Skin epidermis (tissue), 12 donors: ENCODE results near the gene EPB41L4B.
A peak's percentile ranks its signal among the peaks of the same experiment; 100 is the strongest.

Experiments
- H3K27ac ChIP-seq, 21 experiments: fragments of 200-600 bp; sonication (generic) in 11 of 21; one replicate each; pipeline ENCODE4 v1.5.0; 2020; ENCODE audit warnings: mild to moderate bottlenecking in 3 of 21, inconsistent platforms in 2 of 21, moderate library complexity in 2 of 21
- H3K4me3 ChIP-seq, 7 experiments: fragments of 200-600 bp; sonication (generic) in 2 of 7; one replicate each; pipeline ENCODE4 v1.5.0; 2020; ENCODE audit warnings: inconsistent platforms in 2 of 7, mild to moderate bottlenecking in 2 of 7, moderate library complexity in 1 of 7

Gene EPB41L4B

DNA sequence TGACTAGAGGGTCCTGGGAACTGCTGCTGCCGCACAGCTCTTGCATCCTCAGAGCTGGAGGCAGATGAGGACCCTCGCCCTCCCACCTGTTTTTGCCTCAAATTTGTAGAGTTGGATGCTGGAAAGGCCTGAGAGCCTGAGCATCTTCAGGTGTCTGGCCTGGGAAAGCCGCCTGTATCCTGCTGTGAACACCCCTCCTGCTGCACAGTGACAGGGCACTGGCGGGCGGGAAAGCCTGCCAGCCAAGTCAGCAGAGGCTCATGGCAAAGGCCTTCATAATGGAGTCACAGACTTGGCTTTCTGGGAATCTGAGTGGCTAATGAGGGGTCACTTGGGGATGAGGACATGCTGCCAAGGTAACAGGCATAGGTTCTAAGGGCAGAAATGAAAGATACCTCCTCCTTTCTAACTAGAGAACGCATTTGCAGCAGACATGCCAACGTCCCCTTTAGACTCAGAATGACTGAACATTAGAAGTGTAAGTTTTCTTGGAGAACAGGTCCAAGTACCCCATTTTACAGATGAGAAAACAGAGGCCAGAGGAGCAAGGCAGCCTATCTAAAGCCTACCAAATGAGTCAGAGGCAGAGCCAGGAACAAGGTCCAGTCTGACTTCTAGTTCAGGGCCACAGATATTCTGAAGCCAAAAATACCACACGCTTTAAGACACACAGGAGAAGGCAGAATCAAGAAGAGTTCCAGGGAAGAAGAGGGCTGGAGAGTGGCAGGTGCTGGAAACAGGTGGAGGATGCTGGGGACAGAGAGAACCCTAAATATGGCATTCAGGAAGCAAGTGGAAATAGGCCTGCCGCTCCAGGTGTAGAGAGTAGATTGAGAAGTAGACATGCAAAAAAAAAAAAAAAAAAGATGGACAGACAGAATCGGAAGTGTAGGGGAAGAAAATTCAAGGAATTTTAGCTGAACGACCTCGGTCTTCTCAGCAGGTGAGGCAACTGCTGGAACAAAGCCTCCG lies 44.1 kb downstream of the EPB41L4B start:
- Histone ChIP-seq H3K27ac (no peak overlapping the region), H3K4me3 (no peak overlapping the region)

DNA sequence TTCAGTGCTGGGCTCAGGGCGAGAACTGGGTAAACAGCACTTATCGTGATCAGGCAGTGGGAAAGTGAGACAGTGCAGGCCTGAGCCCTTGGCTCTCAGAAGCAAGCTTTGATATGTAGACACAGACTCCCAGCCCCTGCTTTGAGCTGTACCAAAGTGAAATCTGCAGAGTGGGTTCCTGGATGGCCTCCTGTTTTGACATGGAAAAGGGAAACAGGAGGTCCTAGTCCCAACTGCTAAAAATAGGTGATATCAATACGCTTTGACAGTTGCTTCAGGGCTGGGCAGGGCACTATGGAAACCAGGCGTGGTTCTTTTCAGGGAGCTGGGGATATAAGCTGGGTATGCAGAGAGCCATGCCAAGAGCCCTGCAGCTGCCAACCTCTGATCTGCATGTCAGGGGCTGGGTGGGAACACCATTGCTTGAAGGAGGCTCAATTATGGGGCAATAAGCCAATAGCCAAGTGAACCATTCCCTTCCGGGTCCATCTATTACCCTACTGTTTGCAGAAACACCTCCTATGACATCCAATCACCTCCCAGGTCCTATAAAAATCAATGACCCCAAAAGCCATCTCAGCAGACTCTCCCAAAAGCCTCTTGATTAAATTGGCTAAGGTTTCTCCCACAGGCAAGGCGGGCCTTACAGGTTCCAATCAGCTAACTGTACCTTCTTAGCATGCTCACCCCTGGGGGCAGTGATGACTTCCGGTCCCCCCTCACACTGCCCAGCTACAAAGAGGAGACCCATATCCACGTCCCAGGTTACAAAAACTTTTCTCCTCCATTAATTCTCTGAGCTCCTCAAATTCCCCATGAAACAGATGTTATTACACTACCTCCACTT lies 45.8 kb downstream of the EPB41L4B start:
- H3K4me3 ChIP-seq = no peak overlapping the region
- H3K27ac ChIP-seq = no peak overlapping the region

DNA sequence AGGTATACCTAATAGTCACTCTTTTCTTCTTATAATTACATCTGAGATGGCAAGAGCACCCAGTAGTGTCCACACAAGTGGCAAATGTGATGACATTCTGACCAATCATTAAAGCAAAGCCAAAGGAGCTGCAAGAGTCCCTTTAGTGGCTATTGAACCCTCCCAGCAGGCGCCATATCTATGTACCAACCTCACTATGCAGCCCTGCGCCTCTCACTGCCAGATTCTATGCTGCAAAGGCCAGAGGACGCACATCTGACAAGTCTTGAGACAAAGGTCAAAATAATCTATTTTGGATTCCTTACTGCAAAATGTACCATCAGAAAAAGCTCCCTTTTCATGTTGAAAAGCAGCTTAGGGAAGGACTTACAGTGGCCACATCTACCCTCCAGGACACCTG lies 47.0 kb downstream of the EPB41L4B start:
- H3K27ac ChIP-seq = no peak overlapping the region
- H3K4me3 ChIP-seq = no peak overlapping the region

DNA sequence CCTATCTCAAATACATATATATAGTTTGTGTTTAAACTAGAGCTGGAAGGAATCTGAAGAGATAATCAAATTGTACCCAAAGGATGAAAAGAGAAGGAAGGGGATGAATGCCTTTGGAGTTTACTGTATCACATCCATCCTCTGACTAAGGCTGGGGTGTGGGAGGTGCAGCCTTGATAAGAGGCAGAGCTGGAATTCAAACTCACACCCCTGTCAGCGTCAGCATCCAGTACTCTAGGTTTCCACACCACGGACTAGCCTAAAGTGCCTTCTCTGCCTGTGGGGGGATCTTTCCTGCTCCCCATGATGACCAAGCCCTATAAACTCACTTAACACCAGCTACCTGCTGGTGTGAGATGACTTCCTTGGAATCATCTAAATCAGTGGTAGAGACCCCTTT lies 48.1 kb downstream of the EPB41L4B start:
- no peak overlapping the region for H3K4me3 ChIP-seq
- H3K27ac ChIP-seq = no peak overlapping the region

DNA sequence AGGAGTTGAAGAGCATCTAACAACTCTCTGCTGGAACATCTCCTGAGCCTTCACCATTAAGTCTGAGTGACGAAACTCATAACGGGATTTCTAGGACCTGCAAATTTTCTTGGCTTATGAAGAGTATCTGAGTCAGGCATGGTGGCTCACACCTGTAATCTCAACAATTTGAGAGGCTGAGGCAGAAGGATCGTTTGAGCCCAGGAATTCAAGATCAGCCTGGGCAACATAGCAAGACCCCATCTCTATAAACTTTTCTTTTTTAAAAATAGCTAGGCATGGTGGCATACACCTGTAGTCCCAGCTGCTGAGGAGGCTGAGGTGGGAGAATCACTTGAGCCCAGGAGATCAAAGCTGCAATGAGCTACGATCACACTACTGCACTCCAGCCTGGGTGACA lies 48.8 kb downstream of the EPB41L4B start:
- Histone ChIP-seq H3K27ac (no peak overlapping the region), H3K4me3 (no peak overlapping the region)

DNA sequence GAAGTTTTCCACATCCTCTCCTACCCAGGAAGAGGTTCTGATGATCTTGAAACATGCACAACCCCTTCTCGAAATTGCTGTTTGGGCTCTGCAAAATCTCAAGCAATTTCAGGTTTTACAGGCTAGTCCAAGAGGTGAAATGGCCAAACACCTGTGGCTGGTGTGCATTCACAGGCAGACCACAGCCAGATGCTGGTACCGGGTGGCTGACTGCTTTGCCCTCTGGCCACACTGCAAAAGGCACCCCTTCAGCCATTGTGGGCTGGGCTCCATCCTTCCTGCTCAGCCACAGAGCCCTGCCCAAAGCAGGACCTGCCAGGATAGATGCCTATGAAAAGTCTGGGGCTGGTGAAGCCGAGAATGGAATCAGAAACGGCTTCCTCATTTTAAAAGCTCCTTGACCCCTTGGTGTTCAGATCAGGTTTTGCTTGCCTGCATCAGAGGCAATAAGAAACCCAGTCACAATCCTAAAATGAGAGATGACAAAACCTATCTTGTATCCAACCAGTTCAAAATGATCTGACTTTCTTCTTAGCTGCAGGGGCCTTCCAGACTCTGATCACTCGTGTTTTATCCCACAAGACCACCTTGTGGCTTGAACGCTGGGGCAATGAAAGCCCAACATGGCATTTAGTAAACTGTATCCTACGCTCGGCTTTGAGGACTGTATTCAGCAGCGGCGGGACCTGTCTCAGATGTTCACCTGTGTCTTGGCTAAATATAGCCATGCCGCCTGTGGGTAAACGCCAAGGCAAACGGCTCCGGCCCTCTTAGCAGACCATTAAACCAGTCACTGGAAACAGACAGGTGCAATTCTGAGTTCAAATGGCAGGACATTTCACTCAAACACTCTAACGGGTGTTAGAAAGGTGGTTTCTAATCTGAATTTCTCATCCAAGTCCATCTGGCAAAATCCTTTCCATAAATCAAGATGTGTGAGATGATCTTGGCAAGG lies 49.6 kb downstream of the EPB41L4B start:
- no peak overlapping the region for H3K27ac ChIP-seq

DNA sequence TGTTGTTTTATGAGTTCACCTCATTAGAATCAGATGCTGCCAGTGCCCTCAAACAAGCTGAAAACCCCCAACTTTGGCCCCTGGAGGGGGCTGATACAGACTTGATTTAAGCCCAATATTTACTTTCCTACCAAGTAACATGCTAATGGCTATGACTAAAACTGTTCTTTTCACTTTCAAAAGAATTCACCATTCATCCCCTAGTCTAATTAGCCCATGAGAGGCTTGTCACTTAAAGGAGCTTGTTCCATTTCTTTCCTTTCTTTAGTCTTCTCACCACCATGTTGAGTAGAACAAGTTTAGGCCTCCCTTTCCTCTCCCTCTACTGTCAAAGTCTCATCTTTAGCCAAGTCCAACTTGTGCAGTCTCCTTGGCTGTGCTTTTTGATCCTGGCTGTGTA lies 50.4 kb downstream of the EPB41L4B start:
- Histone ChIP-seq H3K4me3 (no peak overlapping the region), H3K27ac (no peak overlapping the region)

More for the DNA sequence above, 49.6 kb downstream of the EPB41L4B start:
- no peak overlapping the region for H3K4me3 ChIP-seq

DNA sequence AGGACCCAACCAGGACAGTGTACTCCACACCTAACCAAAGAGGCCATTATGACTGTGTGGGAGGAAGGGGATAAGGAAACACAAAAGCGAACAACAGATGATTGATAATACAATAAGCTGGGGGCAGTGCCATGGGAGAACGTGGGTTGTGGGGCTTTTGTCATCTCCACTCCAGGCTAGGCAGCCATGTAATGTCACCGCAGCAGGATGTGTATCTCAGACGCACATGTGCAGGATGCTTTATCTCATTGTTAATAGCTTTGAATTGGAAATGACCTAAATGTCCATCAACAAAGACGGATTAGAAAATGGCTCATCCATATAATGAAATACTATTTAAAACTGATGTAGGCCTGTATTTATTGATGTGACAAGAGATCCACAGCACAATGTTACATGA lies 51.0 kb downstream of the EPB41L4B start:
- no peak overlapping the region for H3K27ac ChIP-seq

DNA sequence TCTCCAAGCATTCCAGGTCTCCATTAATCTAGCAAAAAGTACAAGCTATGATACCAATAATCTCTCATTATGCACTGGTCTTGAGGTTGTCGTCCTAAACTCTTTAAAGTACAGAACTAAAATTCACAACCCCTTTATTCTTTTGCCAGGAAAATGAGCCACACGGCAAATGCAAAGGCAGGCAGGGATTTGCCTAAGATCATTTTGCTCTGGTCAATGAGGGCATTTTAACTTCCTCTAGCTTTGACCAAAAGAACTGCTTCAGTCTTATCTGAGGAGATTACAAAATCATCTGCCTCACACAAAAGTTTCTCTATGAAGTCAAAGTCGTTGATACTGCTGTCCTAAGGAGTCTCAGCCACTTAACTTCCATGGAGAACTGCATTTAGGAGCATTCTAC lies 51.8 kb downstream of the EPB41L4B start:
- Histone ChIP-seq H3K27ac (no peak overlapping the region), H3K4me3 (no peak overlapping the region)

More for the DNA sequence above, 51.0 kb downstream of the EPB41L4B start:
- H3K4me3 ChIP-seq = no peak overlapping the region

DNA sequence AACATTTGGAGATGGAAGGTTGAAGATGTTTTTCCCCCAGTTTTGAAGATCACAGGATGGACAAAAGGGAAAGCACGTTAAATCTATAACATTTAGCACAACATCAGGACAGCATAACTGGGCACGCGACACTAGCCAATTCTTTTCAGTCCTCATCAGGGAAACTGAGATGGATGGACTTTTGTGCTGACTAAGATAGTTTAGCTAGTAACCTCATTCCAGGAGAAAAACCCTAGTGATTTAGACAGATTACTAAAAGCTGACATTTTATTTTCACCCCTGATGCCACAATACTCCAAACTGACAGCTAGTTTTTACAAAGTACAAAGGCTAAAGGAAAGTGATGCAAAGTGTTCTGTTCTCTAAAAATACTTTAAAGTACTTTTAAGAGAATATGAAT lies 53.3 kb downstream of the EPB41L4B start:
- no peak overlapping the region for H3K4me3 ChIP-seq
- no peak overlapping the region for H3K27ac ChIP-seq

DNA sequence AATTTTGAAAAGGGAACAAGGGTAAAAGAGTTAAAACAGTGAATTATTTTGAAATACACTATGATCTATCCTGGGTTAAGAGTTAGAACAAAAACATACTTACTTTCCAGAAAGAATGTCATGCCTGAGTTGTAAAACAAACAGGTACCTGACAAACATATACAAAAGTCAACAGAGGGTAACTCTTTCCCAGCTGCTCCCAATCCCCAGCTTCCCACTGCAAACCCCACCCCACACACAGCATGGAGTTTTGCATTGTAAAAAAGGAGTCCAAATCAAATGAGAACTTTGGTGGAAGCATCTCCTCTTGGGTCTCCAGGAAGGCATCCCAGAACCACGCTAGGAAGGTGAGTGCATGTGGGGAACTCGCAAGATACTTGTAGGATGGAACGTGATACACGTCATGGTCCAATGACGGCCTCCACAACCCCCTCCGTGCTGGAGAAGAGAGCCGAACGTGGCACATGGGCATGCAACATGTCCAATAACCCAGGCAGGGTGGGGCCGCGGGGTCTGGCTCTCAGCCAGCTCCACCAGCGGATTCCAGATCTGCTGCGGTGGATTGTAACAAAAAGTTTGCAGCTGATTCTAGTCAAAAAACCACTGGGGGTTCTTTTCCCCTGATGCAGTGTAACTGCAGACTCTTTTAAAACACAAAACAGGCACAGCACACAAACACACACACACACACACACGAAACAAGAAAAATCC lies 55.8 kb downstream of the EPB41L4B start:
- H3K27ac ChIP-seq = no peak overlapping the region
- no peak overlapping the region for H3K4me3 ChIP-seq

DNA sequence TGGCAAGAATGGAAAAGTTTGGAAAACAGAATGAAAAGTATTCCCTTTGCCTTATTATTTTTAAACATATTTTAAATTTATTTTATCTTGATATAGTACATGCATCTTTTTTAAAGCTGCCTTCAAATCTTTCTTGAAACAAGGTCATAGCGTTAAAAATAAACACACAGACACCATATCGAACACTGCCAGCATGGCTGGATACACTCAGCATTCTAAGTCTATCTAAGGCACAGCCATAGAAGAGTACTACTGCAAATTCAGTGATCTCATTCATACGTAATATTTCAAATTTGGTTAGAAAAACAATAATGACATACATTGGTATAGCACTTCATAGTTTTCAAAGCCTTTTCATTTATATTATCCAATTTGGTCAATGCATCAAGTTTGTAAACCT lies 57.5 kb downstream of the EPB41L4B start:
- Histone ChIP-seq H3K27ac (no peak overlapping the region), H3K4me3 (no peak overlapping the region)

DNA sequence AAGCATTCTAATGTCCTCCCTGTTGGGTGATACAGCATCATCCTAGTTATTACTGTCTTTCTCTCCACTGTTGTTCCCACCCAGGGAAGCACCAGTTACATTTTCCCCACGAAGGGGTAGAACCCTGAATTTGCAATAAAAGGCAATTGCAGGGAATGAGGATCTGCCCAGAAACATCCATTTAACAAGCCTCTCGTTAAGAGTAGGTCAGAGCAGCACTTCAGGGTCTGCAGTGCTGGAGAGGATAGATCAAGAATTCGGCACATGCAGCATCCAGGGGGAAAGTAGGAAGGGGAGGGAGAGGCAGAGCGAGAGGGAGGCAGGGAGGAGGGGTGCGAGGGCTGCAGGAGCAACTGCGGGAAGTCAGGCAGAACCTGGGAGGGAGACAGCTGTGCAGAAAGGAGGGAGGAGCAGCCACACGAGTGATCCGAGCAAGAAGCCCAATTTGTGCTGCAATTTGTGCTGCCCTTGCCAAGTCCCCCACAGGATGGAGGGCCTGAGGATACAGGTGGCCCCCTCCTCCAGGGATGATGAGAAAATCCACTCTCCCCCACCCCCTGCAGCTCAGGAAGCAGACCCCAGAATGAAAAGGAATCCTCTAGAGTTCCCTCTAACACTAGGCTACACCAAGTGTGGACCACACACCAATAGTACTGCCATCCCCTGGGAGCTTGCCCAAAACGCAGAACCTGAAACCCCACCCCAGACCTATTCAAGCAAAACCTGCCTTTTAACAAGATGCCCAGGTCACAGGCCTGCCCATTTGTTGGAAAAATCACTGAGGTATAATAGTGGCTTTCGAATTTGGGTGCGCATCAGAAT lies 62.2 kb downstream of the EPB41L4B start:
- H3K4me3 ChIP-seq = no peak overlapping the region
- no peak overlapping the region for H3K27ac ChIP-seq

DNA sequence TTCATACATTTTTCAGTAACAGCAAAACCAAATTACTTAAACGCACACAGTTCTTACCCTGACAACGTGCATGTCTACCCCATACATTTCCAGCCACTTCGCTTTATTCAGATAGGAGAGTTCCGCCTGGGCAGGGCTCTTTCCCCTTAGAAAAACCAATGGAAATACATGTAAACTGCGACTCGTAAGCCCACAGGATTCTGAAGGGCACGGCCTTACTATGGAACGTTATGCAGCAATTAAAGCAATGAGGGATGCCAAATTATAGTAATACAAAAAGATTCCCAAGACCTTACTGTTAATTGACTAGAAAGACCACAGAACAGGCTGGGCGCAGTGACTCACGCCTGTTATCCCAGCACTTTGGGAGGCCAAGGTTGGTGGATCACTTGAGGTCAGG lies 64.5 kb downstream of the EPB41L4B start:
- Histone ChIP-seq H3K4me3 (no peak overlapping the region), H3K27ac (no peak overlapping the region)

DNA sequence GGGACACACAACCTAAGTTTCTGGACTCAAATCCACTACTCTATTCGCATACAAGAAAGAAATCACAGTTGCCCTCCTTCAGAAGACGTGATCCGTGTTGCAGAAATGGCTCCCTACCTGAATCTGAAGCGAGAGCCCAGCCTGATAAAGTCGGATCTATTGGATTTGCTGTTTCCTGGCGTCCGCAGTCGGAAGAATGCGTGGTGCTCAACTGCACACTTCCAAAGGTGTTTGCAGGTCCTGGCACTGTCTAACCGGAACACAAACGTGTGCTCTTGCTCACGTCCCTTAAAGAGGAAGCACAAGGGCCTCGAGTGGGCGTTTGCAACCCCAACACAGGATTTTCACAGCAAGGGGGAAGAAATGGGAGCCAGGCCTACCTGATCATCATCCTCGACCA lies 65.5 kb downstream of the EPB41L4B start:
- Histone ChIP-seq H3K27ac (no peak overlapping the region), H3K4me3 (no peak overlapping the region)

DNA sequence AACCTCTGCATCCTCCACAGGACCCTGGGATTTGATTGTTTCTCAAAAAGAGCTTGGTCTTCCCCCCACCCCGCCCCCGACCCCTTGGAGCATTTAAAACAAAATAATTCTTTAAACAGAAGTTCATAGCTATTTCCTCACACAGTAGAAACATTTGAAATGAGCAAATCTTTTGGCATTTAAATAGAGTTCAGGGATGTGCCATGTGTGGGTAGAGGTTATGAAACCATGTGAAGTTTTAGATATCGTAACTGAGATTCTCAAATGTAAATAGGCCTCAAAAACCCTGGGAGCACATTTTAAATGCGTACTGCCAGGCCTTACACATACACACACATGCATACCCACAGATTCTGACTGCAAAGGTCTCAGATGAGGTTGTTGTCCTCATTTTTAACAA lies 66.5 kb downstream of the EPB41L4B start:
- H3K4me3 ChIP-seq = no peak overlapping the region
- H3K27ac ChIP-seq = peak overlapping the region in 4 of 21 experiments; percentile 5 to 35 (median 16)

DNA sequence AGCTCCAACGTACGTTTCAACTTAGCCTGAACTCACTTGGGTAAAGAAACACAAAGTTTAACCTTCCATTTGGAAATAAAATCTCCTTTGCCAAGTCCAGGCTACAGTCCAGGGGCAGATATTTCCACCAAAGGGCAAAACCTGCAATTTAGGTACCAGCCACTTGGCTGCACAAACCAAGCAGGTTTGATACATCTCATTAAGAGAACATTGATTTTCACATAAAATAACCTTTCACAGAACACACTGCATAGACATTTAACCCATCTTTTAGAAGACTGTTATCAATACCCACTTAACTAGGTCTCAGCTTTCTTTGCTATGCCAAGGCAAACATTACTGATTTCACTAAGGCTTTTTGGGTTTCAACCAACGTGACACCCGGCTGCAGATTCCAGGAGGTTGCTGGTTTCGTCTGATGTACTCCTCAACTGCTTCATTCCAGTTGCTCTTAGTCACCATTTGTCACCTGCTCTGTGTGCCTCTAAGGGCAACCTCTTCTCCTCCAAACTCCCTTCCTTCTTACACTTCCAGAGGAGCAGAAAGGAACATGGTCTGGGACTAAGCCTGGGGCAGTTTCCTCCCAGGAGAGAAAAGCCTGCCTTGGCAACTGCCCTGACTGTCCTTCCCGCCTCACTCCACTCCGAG lies 67.1 kb downstream of the EPB41L4B start:
- H3K27ac ChIP-seq = peak overlapping the region in 3 of 21 experiments; percentile 9 to 35 (median 24)
- no peak overlapping the region for H3K4me3 ChIP-seq

DNA sequence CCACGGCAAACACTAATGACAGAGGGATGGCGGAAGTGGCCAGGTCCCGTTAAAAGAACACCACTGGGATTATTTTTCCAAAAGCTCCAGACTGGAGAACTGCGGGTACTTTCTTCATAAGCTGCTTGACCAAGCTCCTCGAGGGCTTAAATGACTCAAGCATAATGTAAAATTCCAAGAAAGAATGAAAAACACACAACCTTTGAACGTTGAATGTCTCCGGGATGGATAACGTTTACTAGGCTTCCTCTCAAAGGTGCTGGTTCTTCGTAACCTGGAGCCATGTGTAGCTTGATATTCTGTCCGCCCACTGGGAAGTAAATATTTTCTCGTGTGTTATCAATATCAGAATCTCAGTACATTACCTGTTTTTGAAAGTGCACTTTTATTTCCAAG lies 67.6 kb downstream of the EPB41L4B start:
- no peak overlapping the region for H3K4me3 ChIP-seq
- H3K27ac ChIP-seq = no peak overlapping the region
